IMR-90 (cell line): Measurements from ENCODE around the gene CSNK2A2. TPM values are rescaled to one million over a fixed set of nuclear protein-coding genes. Genes with fewer than 3 reads are reported as not detected.

Source experiments
- ATAC-seq: fragments of 200-7000 bp; cut with Tn5 transposase; 2 replicates; pipeline ENCODE4 v1.9.1; 2020; ENCODE audit warnings: low read depth, mild to moderate bottlenecking, moderate library complexity
- BruUV-seq: library from RNA; stranded (reverse); fragments of 400-500 nt; replicated peaks from 2 replicates; lab custom pipeline; 2021; lab: Mats Ljungman, UMichigan
- CTCF ChIA-PET: fragments of 300-600 bp; formaldehyde crosslinking; extraction: SDS; loops from one replicate; lab custom pipeline; 2021; ENCODE audit warnings: antibody characterized with exemption; lab: Yijun Ruan, JAX
- POLR2A ChIA-PET: fragments of 300-600 bp; sonication (Branson Sonifier 250); formaldehyde crosslinking; loops from one replicate; lab custom pipeline; 2022; ENCODE audit warnings: antibody characterized with exemption; ENCODE audit not compliant: unreplicated experiment; lab: Charles Lee
- DNase-seq: peaks from one replicate; pipeline ENCODE4 v3.0.0; 2013
- H2AFZ ChIP-seq: replicated peaks from 2 replicates; pipeline ENCODE3; 2013; ENCODE audit warnings: low read length, mild to moderate bottlenecking; ENCODE audit not compliant: poor library complexity
- H2AK5ac ChIP-seq: 2 replicates; pipeline ENCODE4 v1.6.1; 2013; ENCODE audit warnings: low read depth, low read length, inconsistent platforms
- H2AK9ac ChIP-seq: replicated peaks from 2 replicates; pipeline ENCODE3; 2013; ENCODE audit warnings: mild to moderate bottlenecking, low read depth, low read length, moderate library complexity; ENCODE audit not compliant: poor library complexity
- H2BK120ac ChIP-seq: 2 replicates; pipeline ENCODE4 v1.6.1; 2013; ENCODE audit warnings: low read depth, low read length, inconsistent platforms
- H2BK15ac ChIP-seq: 3 replicates; pipeline ENCODE4 v1.6.1; 2013; ENCODE audit warnings: low read depth, low read length, inconsistent platforms
- H2BK20ac ChIP-seq: 2 replicates; pipeline ENCODE4 v1.6.1; 2013; ENCODE audit warnings: low read depth, mild to moderate bottlenecking, inconsistent platforms, low read length, moderate library complexity
- H2BK5ac ChIP-seq: 2 replicates; pipeline ENCODE4 v1.6.1; 2013; ENCODE audit warnings: mild to moderate bottlenecking, low read depth, low read length, inconsistent platforms; ENCODE audit not compliant: poor library complexity, severe bottlenecking
- H3K14ac ChIP-seq: replicated peaks from 2 replicates; pipeline ENCODE4 v1.6.1; 2013; ENCODE audit warnings: low read depth, low read length, inconsistent platforms
- H3K18ac ChIP-seq: 2 replicates; pipeline ENCODE4 v1.6.1; 2013; ENCODE audit warnings: low read depth, low read length, control low read depth
- H3K23ac ChIP-seq: 2 replicates; pipeline ENCODE4 v1.6.1; 2013; ENCODE audit warnings: low read depth, low read length, inconsistent platforms
- H3K27ac ChIP-seq: 2 replicates; pipeline ENCODE4 v1.5.1; 2013; ENCODE audit warnings: mild to moderate bottlenecking, control low read depth, low read length; ENCODE audit not compliant: insufficient read depth
- H3K27me3 ChIP-seq: 2 replicates; pipeline ENCODE4 v1.6.1; 2013; ENCODE audit warnings: low read length; ENCODE audit not compliant: control insufficient read depth, insufficient read depth
- H3K36me3 ChIP-seq: 2 replicates; pipeline ENCODE4 v1.6.1; 2013; ENCODE audit warnings: low read length, mixed read lengths; ENCODE audit not compliant: control insufficient read depth, insufficient read depth
- H3K4ac ChIP-seq: 2 replicates; pipeline ENCODE4 v1.6.1; 2013; ENCODE audit warnings: low read depth, low read length, inconsistent platforms
- H3K4me1 ChIP-seq: 2 replicates; pipeline ENCODE4 v1.6.1; 2013; ENCODE audit warnings: low read length, mixed read lengths; ENCODE audit not compliant: control insufficient read depth, insufficient read depth
- H3K4me2 ChIP-seq: 2 replicates; pipeline ENCODE4 v1.6.1; 2013; ENCODE audit warnings: low read depth, mild to moderate bottlenecking, control low read depth, low read length, moderate library complexity
- H3K4me3 ChIP-seq: 2 replicates; pipeline ENCODE4 v1.5.1; 2013; ENCODE audit warnings: low read depth, mild to moderate bottlenecking, control low read depth, low read length, moderate library complexity; ENCODE audit not compliant: insufficient read depth
- H3K56ac ChIP-seq: 2 replicates; pipeline ENCODE4 v1.6.1; 2013; ENCODE audit warnings: low read length, inconsistent platforms; ENCODE audit not compliant: insufficient read depth; ENCODE audit errors: extremely low read depth
- H3K79me1 ChIP-seq, 2 experiments: 2 replicates each; pipeline ENCODE4 v1.6.1; 2013; ENCODE audit warnings: low read length in 2 of 2, inconsistent platforms in 1 of 2, low read depth in 1 of 2
- H3K9ac ChIP-seq: 2 replicates; pipeline ENCODE4 v1.6.1; 2013; ENCODE audit warnings: low read depth, low read length, control low read depth
- H3K9me1 ChIP-seq: 2 replicates; pipeline ENCODE4 v1.6.1; 2013; ENCODE audit warnings: low read length, inconsistent platforms; ENCODE audit not compliant: insufficient read depth
- H3K9me3 ChIP-seq: 2 replicates; pipeline ENCODE4 v1.6.1; 2013; ENCODE audit warnings: low read length; ENCODE audit not compliant: control insufficient read depth, insufficient read depth
- H4K20me1 ChIP-seq: 2 replicates; pipeline ENCODE4 v1.6.1; 2013; ENCODE audit warnings: low read length, inconsistent platforms; ENCODE audit not compliant: insufficient read depth
- H4K5ac ChIP-seq: 2 replicates; pipeline ENCODE4 v1.6.1; 2013; ENCODE audit warnings: mild to moderate bottlenecking, low read depth, low read length, control low read depth
- H4K8ac ChIP-seq, 2 experiments: 2 replicates each; pipeline ENCODE4 v1.6.1; 2013; ENCODE audit warnings: low read depth in 2 of 2, low read length in 2 of 2, control low read depth in 1 of 2, inconsistent platforms in 1 of 2
- H4K91ac ChIP-seq: 2 replicates; pipeline ENCODE4 v1.6.1; 2013; ENCODE audit warnings: low read depth, low read length, inconsistent platforms; ENCODE audit not compliant: insufficient read depth
- POLR2A ChIP-seq: IDR thresholded peaks from 2 replicates; pipeline ENCODE4 v1.6.1; 2012; ENCODE audit warnings: mild to moderate bottlenecking, low read depth, low read length
- WGBS, 2 experiments: methylation state at CpG; one replicate each; pipeline versions ENCODE4 v1.1.5 to v1.1.7; 2013; ENCODE audit warnings: missing lambda C conversion rate in 2 of 2; ENCODE audit not compliant: insufficient read length in 1 of 2; ENCODE audit errors: extremely low coverage in 2 of 2; 5-methylcytosine and 5-hydroxymethylcytosine counted together
- dilution Hi-C: fragments of 300-500 bp; cut with HindIII; formaldehyde crosslinking; loops from one replicate; pipeline ENCODE4 v1.14.3; 2018; ENCODE audit warnings: low sequenced_read_pairs; ENCODE audit not compliant: unreplicated experiment
- in situ Hi-C: fragments of 300-500 bp; cut with MboI; formaldehyde crosslinking; loops from 3 replicates; pipeline ENCODE4 v1.14.3; 2019; ENCODE audit warnings: low sequenced_read_pairs, inconsistent platforms, mixed read lengths
- intact Hi-C: fragments of 100-400 bp; cut with micrococcal nuclease; formaldehyde crosslinking; loops from 2 replicates; pipeline ENCODE4 v1.10.0; 2022
- polyA plus RNA-seq, 3 experiments: library from polyadenylated mRNA; depleted of rRNA; stranded (reverse); fragments of >200 nt; gene quantifications; 2 replicates each; pipeline ENCODE4 v1.2.3, GENCODE V29; 2012; ENCODE audit warnings: low replicate concordance in 1 of 3
- total RNA-seq: library from RNA; depleted of rRNA; stranded (reverse); fragments of >200 nt; gene quantifications from 2 replicates; pipeline ENCODE4 v1.2.3, GENCODE V29; 2012

The CSNK2A2 gene
- total and polyA plus RNA-seq, 2 of the 4 experiments (the other 2 are of a cell fraction), result 15.6 to 27.5 TPM

DNA sequence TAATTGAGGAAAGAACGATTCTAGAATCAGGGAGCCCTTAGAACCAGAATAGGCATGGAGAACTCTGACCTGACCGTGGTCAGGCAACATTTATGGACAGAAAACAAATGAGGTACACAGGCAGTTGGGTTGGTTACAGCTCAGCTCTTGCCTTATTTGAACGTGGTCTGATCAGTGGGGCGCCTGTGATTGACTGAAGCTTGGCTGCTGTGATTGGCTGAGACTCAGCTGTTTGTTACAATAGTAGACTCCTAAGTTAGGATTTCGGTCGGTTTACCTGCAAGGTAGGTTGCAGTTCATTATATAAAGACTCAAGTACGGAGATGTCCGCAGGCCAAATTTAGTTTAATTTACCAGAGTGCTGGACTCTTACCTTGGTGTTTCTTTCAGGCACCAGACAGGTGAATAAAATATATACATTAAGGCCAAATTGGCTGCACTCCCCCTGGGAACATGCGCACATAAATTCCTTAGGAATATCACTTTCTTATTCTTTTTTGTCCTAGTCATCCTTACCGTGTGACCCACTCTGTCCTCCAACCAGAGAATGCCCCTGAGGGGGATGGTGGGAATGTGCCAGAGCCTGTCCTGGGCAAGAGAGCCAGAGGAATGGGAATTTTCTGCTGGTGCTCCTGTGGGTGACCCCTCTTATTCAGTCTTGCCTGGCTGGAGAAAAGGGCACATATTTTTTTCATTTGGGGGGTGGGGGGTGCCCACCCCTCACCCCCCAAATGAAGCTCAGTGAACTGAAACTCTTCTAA lies 7.5 kb upstream of the CSNK2A2 start:
- no peak overlapping the region for H2BK20ac ChIP-seq
- H2AK5ac ChIP-seq, result no peak overlapping the region
- H4K20me1 ChIP-seq, result no peaks in the 10 kb centered on the region
- WGBS, 2 experiments, result 43% methylated on average over 2 of the region's 10 CpGs; no CpG with 5 or more reads in 1 of the 2 experiments
- no peak overlapping the region for H2BK120ac ChIP-seq
- H4K5ac ChIP-seq, result no peak overlapping the region
- no peak for DNase-seq
- H3K27ac ChIP-seq, result no peak overlapping the region
- no peak overlapping the region for H3K4me2 ChIP-seq
- H3K56ac ChIP-seq, result no peak overlapping the region
- no peak overlapping the region for H2BK15ac ChIP-seq
- no peaks in the 10 kb centered on the region for H3K4me1 ChIP-seq
- no peaks in the 10 kb centered on the region for H3K79me1 ChIP-seq
- no peak for ATAC-seq
- no peak overlapping the region for H3K9ac ChIP-seq
- H2AFZ ChIP-seq, result no peak overlapping the region
- H4K8ac ChIP-seq, result no peak overlapping the region
- no peaks in the 10 kb centered on the region for H3K9me1 ChIP-seq
- peaks cover 21% of the 10 kb centered on the region for H3K27me3 ChIP-seq
- BruUV-seq, result no TSS peak
- H3K18ac ChIP-seq, result no peak overlapping the region
- H3K4me3 ChIP-seq, result no peak overlapping the region
- H3K23ac ChIP-seq, result no peak overlapping the region
- no peaks in the 10 kb centered on the region for H3K36me3 ChIP-seq
- no peak overlapping the region for H3K4ac ChIP-seq
- no peak overlapping the region for H3K14ac ChIP-seq
- in situ Hi-C loops (no loop called here), dilution Hi-C loops (no loop called here), intact Hi-C loops (no loop called here)
- H4K91ac ChIP-seq, result no peak overlapping the region
- ChIA-PET POLR2A (no interaction called here), CTCF (no interaction called here)
- no peak overlapping the region for H2AK9ac ChIP-seq
- H3K9me3 ChIP-seq, result no peaks in the 10 kb centered on the region
- no peak for TF ChIP-seq POLR2A
- no peak overlapping the region for H2BK5ac ChIP-seq
